Adrenal gland (tissue), 12 donors: ENCODE results near the gene SLC28A1. TPM values are rescaled to one million over a fixed set of nuclear protein-coding genes. Genes with fewer than 3 reads are reported as not detected.

Experiments
- DNase-seq, 7 donors: peaks; one replicate each; pipeline ENCODE4 v3.0.0-alpha.2; 2019 to 2020
- H3K27ac ChIP-seq, 5 donors: fragments of 200-600 bp; sonication (generic) in 4 of 5; 1 replicate in 3 of 5; 2 replicates in 2 of 5; pipeline versions ENCODE4 v1.5.1 to v1.8.0; 2016 to 2020; ENCODE audit warnings: mild to moderate bottlenecking in 1 of 5
- H3K27me3 ChIP-seq: fragments of 200-600 bp; 2 replicates; pipeline ENCODE4 v1.8.0; 2021
- H3K36me3 ChIP-seq, 2 donors: fragments of 200-600 bp; replicated peaks in 1 of 2; 1 replicate in 1 of 2; 2 replicates in 1 of 2; pipeline versions ENCODE4 v1.5.1 to v1.8.0; 2018 to 2022
- H3K4me1 ChIP-seq, 2 donors: fragments of 200-600 bp; replicated peaks in 1 of 2; 1 replicate in 1 of 2; 2 replicates in 1 of 2; pipeline versions ENCODE4 v1.5.1 to v1.8.0; 2018 to 2021
- H3K4me3 ChIP-seq, 4 donors: fragments of 200-600 bp; sonication (generic) in 3 of 4; one replicate each; pipeline ENCODE4 v1.5.1; 2016 to 2018
- H3K9me3 ChIP-seq, 3 donors: fragments of 200-600 bp; sonication (generic) in 1 of 3; replicated peaks in 1 of 3; 1 replicate in 2 of 3; 2 replicates in 1 of 3; pipeline versions ENCODE4 v1.5.1 to v1.8.0; 2016 to 2021
- CTCF ChIP-seq, 6 experiments: fragments of 450-650 bp in 4 of 6; fragments of 200-600 bp in 2 of 6; sonication (generic) in 1 of 6; IDR thresholded peaks; 1 replicate in 5 of 6; 2 replicates in 1 of 6; pipeline versions ENCODE4 v1.5.1 to v1.8.0; 2016 to 2021; ENCODE audit warnings: antibody characterized with exemption in 6 of 6, mild to moderate bottlenecking in 2 of 6, moderate library complexity in 1 of 6
- POLR2A ChIP-seq, 2 donors: fragments of 450-650 bp; IDR thresholded peaks; one replicate each; pipeline ENCODE4 v1.6.1; 2017; ENCODE audit warnings: antibody characterized with exemption in 2 of 2, mild to moderate bottlenecking in 2 of 2, moderate library complexity in 1 of 2
- WGBS, 4 donors: extraction: QIAGEN DNeasy Blood & Tissue Kit in 2 of 4; methylation state at CpG; one replicate each; pipeline versions ENCODE4 v1.1.5 to v1.1.7; 2013 to 2017; 5-methylcytosine and 5-hydroxymethylcytosine counted together
- intact Hi-C, 2 donors: fragments of 100-400 bp; cut with DNase I; formaldehyde crosslinking; loops; one replicate each; pipeline versions ENCODE4 v1.14.1 to v1.15.0; 2022 to 2023
- polyA plus RNA-seq, 3 donors: library from polyadenylated mRNA; stranded (reverse); fragments of 200-250 nt in 2 of 3; fragments of 350-450 nt in 1 of 3; fragmentation: Illumina TruSeq in 1 of 3; extraction: RNeasy Lipid Tissue Mini Kit (QIAGEN cat#74804) in 1 of 3; gene quantifications; one replicate each; pipeline ENCODE4 v1.2.3, GENCODE V29; 2013 to 2014
- total RNA-seq, 9 donors: library from RNA; depleted of rRNA in 4 of 9; stranded (reverse); fragments of >200 nt in 4 of 9; fragments of 120-200 nt in 1 of 9; fragmentation: NEBNext Ultra II Directional in 1 of 9; extraction: Animal tissue kit (Norgen Biotek cat#: 25700) in 1 of 9; gene quantifications; one replicate each; pipeline versions ENCODE4 v1.1.0 to v1.2.4, GENCODE V29; 2013 to 2023
- donor health status: healthy with polysubstance abuse.
- donor health status: Bipolar disorder and iron deficiency.
- donor health status: DM: yes; HTN: yes; CAD: no.
- donor health status: DM: no; HTN: no; CAD: no.
- donor health status: DM: no; HTN: no; CAD: no.
- donor health status: DM: yes; HTN: yes; CAD: no.

SLC28A1 gene
- total and polyA plus RNA-seq, 12 donors: 0.03 to 0.19 (median 0.11) TPM; not detected in 4

GRCh38 chr15:84881520-84881830, 3.0 kb upstream of the SLC28A1 start:
- H3K9me3 ChIP-seq: no peaks in the 10 kb centered on the region
- 86 to 93% (median 90%) methylated on average over 7 of the region's 7 CpGs for WGBS, 4 donors
- no peaks in the 10 kb centered on the region for H3K36me3 ChIP-seq
- no peak for TF ChIP-seq POLR2A (IDR thresholded peaks at IDR 0.05)
- TF ChIP-seq CTCF (IDR thresholded peaks at IDR 0.05): no peak
- H3K27me3 ChIP-seq: no peaks in the 10 kb centered on the region
- H3K27ac ChIP-seq: no peak overlapping the region
- no peak overlapping the region for H3K4me3 ChIP-seq
- DNase-seq: no peak
- no peaks in the 10 kb centered on the region for H3K4me1 ChIP-seq
- intact Hi-C loops: no loop called here

- TF ChIP-seq POLR2A (IDR thresholded peaks at IDR 0.05): no peak
- no peak for TF ChIP-seq CTCF (IDR thresholded peaks at IDR 0.05)
- Histone ChIP-seq H3K27me3 (no peaks in the 10 kb centered on the region), H3K36me3 (no peaks in the 10 kb centered on the region), H3K4me1 (no peaks in the 10 kb centered on the region), H3K4me3 (no peak overlapping the region), H3K9me3 (no peaks in the 10 kb centered on the region), H3K27ac (no peak overlapping the region)
- WGBS, 4 donors: 84 to 90% (median 87%) methylated on average over 6 of the region's 6 CpGs
- intact Hi-C loops: no loop called here
- no peak for DNase-seq
These were observed 996 bp upstream of the SLC28A1 start for GRCh38 chr15:84883466-84883865.

GRCh38 chr15:84885801-84886200, 1.3 kb downstream of the SLC28A1 start:
- TF ChIP-seq POLR2A (IDR thresholded peaks at IDR 0.05) (no peak), CTCF (IDR thresholded peaks at IDR 0.05) (no peak)
- Histone ChIP-seq H3K27me3 (no peaks in the 10 kb centered on the region), H3K36me3 (no peaks in the 10 kb centered on the region), H3K27ac (no peak overlapping the region), H3K9me3 (no peaks in the 10 kb centered on the region), H3K4me3 (no peak overlapping the region), H3K4me1 (no peaks in the 10 kb centered on the region)
- DNase-seq: no peak
- 90 to 95% (median 94%) methylated on average over 7 of the region's 7 CpGs for WGBS, 4 donors
- intact Hi-C loops: no loop called here

- WGBS, 4 donors: 91 to 96% (median 93%) methylated on average over 14 of the region's 14 CpGs
- H3K9me3 ChIP-seq: no peaks in the 10 kb centered on the region
- H3K27me3 ChIP-seq: no peaks in the 10 kb centered on the region
- no peaks in the 10 kb centered on the region for H3K4me1 ChIP-seq
- no peak overlapping the region for H3K4me3 ChIP-seq
- H3K27ac ChIP-seq: no peak overlapping the region
- intact Hi-C loops: no loop called here
- no peak for DNase-seq
- no peaks in the 10 kb centered on the region for H3K36me3 ChIP-seq
- TF ChIP-seq CTCF (IDR thresholded peaks at IDR 0.05) (no peak), POLR2A (IDR thresholded peaks at IDR 0.05) (no peak)
These were observed 1.9 kb downstream of the SLC28A1 start for GRCh38 chr15:84886211-84886983.
